M059J (cell line): Measurements from ENCODE around the gene NDUFA8. TPM values are rescaled to one million over a fixed set of nuclear protein-coding genes. Genes with fewer than 3 reads are reported as not detected.

ENCODE experiments used
- DNase-seq: peaks from one replicate; pipeline ENCODE4 v3.0.0-alpha.2; 2012; ENCODE audit warnings: low read depth
- total RNA-seq: library from RNA; depleted of rRNA; stranded (reverse); fragments of >200 nt; shearing (Covaris generic); gene quantifications from 2 replicates; pipeline ENCODE4 v1.2.3, GENCODE V29; 2014; rRNA removed

Gene NDUFA8
- 69.3 and 93.4 TPM in 2 replicates for total RNA-seq

- peak; percentile 96 for DNase-seq
These were observed at the start of gene NDUFA8, which contains the start of gene MORN5 for GRCh38 chr9:122159026-122159924. TSS of gene NDUFA8 (minus strand) at chr9:122159779. CDS start at chr9:122159677, 102 bp downstream. TSS of gene MORN5 (plus strand) at chr9:122159908. CDS start at chr9:122159973, 65 bp downstream.

- no peak for DNase-seq
These were observed 47.5 kb upstream of the NDUFA8 start for GRCh38 chr9:122207096-122207495.

GRCh38 chr9:122206118-122207046, 46.8 kb upstream of the NDUFA8 start:
- DNase-seq = peak; percentile 77

GRCh38 chr9:122205176-122205575, 45.6 kb upstream of the NDUFA8 start:
- DNase-seq = no peak

GRCh38 chr9:122204491-122204890, 44.9 kb upstream of the NDUFA8 start:
- no peak for DNase-seq

- DNase-seq = no peak
These were observed 44.5 kb upstream of the NDUFA8 start for GRCh38 chr9:122204055-122204454.

GRCh38 chr9:122202111-122202510, 42.5 kb upstream of the NDUFA8 start:
- no peak for DNase-seq

GRCh38 chr9:122201641-122202040, 42.1 kb upstream of the NDUFA8 start:
- peak; percentile 47 for DNase-seq

- DNase-seq = peak; percentile 78
These were observed 41.5 kb upstream of the NDUFA8 start for GRCh38 chr9:122200960-122201595.

- DNase-seq = no peak
These were observed 38.3 kb upstream of the NDUFA8 start for GRCh38 chr9:122197882-122198281.

- no peak for DNase-seq
These were observed 37.8 kb upstream of the NDUFA8 start for GRCh38 chr9:122197426-122197825.

GRCh38 chr9:122195875-122196274, 36.3 kb upstream of the NDUFA8 start:
- DNase-seq = no peak

GRCh38 chr9:122193651-122194050, 34.1 kb upstream of the NDUFA8 start:
- DNase-seq = no peak

GRCh38 chr9:122192914-122193525, 33.4 kb upstream of the NDUFA8 start:
- no peak for DNase-seq

- no peak for DNase-seq
These were observed 32.8 kb upstream of the NDUFA8 start for GRCh38 chr9:122192261-122192875.

GRCh38 chr9:122191584-122191983, 32.0 kb upstream of the NDUFA8 start:
- no peak for DNase-seq

- peak; percentile 57 for DNase-seq
These were observed 31.2 kb upstream of the NDUFA8 start for GRCh38 chr9:122190597-122191381.

GRCh38 chr9:122188369-122188768, 28.8 kb upstream of the NDUFA8 start:
- no peak for DNase-seq

GRCh38 chr9:122186777-122187470, 27.3 kb upstream of the NDUFA8 start:
- DNase-seq = no peak
